C4-2B (cell line): ENCODE measurements around the gene MACROD1.

Experiments
- ZFX ChIP-seq: fragments of 450-650 bp; IDR thresholded peaks from 2 replicates; pipeline ENCODE4 v1.6.1; 2017
- TF ChIP-seq, protein P1 (sequence below): fragments of 450-650 bp; conservative IDR thresholded peaks from 2 replicates; pipeline ENCODE4 v1.5.1; 2017; ENCODE audit warnings: mild to moderate bottlenecking

DNA sequence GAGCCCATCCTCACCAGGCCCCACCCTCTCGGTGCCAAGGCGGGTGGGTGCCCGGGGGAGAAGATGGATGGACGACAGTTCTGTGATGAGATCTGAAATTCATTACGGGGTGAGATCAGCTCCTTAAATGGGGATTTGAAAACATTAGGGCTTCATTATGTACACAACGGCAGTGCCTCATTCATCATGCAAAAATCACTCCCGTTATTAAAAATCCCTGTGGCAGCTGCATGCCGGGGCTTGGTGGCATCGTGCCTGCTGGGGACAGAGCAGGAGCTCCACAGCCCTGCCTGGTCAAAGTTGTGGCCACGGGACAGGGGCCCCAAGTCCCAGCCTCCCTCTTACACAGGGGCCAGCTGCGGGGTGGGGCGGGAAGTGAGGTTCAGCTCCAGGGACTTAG is 159.5 kb downstream of the MACROD1 start:
- TF ChIP-seq ZFX = no peak
- TF ChIP-seq, protein P1, sequence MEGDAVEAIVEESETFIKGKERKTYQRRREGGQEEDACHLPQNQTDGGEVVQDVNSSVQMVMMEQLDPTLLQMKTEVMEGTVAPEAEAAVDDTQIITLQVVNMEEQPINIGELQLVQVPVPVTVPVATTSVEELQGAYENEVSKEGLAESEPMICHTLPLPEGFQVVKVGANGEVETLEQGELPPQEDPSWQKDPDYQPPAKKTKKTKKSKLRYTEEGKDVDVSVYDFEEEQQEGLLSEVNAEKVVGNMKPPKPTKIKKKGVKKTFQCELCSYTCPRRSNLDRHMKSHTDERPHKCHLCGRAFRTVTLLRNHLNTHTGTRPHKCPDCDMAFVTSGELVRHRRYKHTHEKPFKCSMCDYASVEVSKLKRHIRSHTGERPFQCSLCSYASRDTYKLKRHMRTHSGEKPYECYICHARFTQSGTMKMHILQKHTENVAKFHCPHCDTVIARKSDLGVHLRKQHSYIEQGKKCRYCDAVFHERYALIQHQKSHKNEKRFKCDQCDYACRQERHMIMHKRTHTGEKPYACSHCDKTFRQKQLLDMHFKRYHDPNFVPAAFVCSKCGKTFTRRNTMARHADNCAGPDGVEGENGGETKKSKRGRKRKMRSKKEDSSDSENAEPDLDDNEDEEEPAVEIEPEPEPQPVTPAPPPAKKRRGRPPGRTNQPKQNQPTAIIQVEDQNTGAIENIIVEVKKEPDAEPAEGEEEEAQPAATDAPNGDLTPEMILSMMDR = no peak
